SHP77 treated with DMSO at 0.1 percent for 48 hours (cell line): Measurements from ENCODE around the gene AGMO.
"Not testable (repeated sequence)": the region's sequence is repeated elsewhere in the genome, so short reads cannot be mapped to it uniquely, and the experiment has no call there.

Experiments used
- DNase-seq: peaks from one replicate; lab custom pipeline; 2025; lab: John Stamatoyannopoulos, UW

The AGMO gene

GRCh38 chr7:15314922-15315321 is 246.9 kb downstream of the AGMO start:
- DNase-seq: no peak

GRCh38 chr7:15313361-15313760 is 248.5 kb downstream of the AGMO start:
- no peak for DNase-seq

GRCh38 chr7:15309872-15310271 is 251.9 kb downstream of the AGMO start:
- DNase-seq: peak; percentile 63

GRCh38 chr7:15308821-15309220 is 253.0 kb downstream of the AGMO start:
- DNase-seq: no peak

GRCh38 chr7:15306296-15306695 is 255.5 kb downstream of the AGMO start:
- DNase-seq: no peak

GRCh38 chr7:15305002-15305600 is 256.7 kb downstream of the AGMO start:
- peak; percentile 71 for DNase-seq

- DNase-seq: no peak
Observed at GRCh38 chr7:15303357-15303756, 258.5 kb downstream of the AGMO start.

- DNase-seq: not testable (repeated sequence)
Observed at GRCh38 chr7:15300986-15301385, 260.8 kb downstream of the AGMO start.

- no peak for DNase-seq
Observed at GRCh38 chr7:15292138-15292537, 269.7 kb downstream of the AGMO start.

GRCh38 chr7:15291699-15292098 is 270.1 kb downstream of the AGMO start:
- peak; percentile 65 for DNase-seq

GRCh38 chr7:15288741-15289140 is 273.1 kb downstream of the AGMO start:
- no peak for DNase-seq

GRCh38 chr7:15284396-15284795 is 277.4 kb downstream of the AGMO start:
- DNase-seq: no peak

GRCh38 chr7:15280078-15280733 is 281.6 kb downstream of the AGMO start:
- peak; percentile 66 for DNase-seq

- no peak for DNase-seq
Observed at GRCh38 chr7:15279640-15280039, 282.2 kb downstream of the AGMO start.

GRCh38 chr7:15257689-15258088 is 304.1 kb downstream of the AGMO start:
- DNase-seq: no peak

GRCh38 chr7:15252181-15252580 is 309.6 kb downstream of the AGMO start:
- no peak for DNase-seq

GRCh38 chr7:15248514-15248913 is 313.3 kb downstream of the AGMO start:
- DNase-seq: no peak

GRCh38 chr7:15245831-15246230 is 316.0 kb downstream of the AGMO start:
- no peak for DNase-seq

- DNase-seq: no peak
Observed at GRCh38 chr7:15239801-15240200, 322.0 kb downstream of the AGMO start.

- no peak for DNase-seq
Observed at GRCh38 chr7:15236952-15237351, 324.9 kb downstream of the AGMO start.

GRCh38 chr7:15234431-15234830 is 327.4 kb downstream of the AGMO start:
- no peak for DNase-seq

GRCh38 chr7:15228831-15229230 is 333.0 kb downstream of the AGMO start:
- DNase-seq: peak; percentile 21

GRCh38 chr7:15225981-15226380 is 335.8 kb downstream of the AGMO start:
- DNase-seq: no peak

GRCh38 chr7:15219758-15220157 is 342.1 kb downstream of the AGMO start:
- no peak for DNase-seq
